Measurements from ENCODE around the gene OR51V1.

The OR51V1 gene

DNA sequence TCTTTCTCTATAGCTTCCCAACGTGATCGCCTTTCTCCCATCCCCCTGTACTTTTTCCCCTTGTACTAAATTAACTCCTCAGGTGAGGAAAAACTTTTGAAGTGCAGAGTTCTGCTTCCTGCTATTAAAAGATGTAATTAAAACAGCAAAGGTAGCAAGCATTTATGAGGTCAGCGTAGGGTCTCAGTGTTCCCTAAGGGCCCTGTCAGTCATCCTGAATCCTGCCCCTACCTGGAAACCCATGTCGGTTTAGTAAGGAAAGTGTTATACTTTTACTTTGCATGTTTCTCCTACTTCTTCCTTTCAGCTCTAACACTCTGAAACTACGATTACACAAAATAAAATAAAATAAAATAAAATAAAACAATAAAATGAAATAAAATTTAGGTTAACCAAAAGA is 27.6 kb upstream of the OR51V1 start:
- no peak for TF ChIP-seq CTCF (IDR thresholded peaks at IDR 0.05)

- no peak for TF ChIP-seq CTCF (IDR thresholded peaks at IDR 0.05)
Measured at GRCh38 chr11:5227681-5228080, 27.2 kb upstream of the OR51V1 start.

DNA sequence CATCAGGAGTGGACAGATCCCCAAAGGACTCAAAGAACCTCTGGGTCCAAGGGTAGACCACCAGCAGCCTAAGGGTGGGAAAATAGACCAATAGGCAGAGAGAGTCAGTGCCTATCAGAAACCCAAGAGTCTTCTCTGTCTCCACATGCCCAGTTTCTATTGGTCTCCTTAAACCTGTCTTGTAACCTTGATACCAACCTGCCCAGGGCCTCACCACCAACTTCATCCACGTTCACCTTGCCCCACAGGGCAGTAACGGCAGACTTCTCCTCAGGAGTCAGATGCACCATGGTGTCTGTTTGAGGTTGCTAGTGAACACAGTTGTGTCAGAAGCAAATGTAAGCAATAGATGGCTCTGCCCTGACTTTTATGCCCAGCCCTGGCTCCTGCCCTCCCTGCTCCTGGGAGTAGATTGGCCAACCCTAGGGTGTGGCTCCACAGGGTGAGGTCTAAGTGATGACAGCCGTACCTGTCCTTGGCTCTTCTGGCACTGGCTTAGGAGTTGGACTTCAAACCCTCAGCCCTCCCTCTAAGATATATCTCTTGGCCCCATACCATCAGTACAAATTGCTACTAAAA is 26.3 kb upstream of the OR51V1 start, which contains the start of gene HBB:
Gene HBB (minus strand): TSS at position 340 of the 579 bp plus-strand sequence. CDS start 50 bp downstream, at position 290.
- no peak for TF ChIP-seq CTCF (IDR thresholded peaks at IDR 0.05)

GRCh38 chr11:5225480-5225871 is 25.0 kb upstream of the OR51V1 start:
- TF ChIP-seq CTCF (IDR thresholded peaks at IDR 0.05), result no peak

- TF ChIP-seq CTCF (IDR thresholded peaks at IDR 0.05), result no peak
Measured at GRCh38 chr11:5224538-5225479, 24.3 kb upstream of the OR51V1 start.

DNA sequence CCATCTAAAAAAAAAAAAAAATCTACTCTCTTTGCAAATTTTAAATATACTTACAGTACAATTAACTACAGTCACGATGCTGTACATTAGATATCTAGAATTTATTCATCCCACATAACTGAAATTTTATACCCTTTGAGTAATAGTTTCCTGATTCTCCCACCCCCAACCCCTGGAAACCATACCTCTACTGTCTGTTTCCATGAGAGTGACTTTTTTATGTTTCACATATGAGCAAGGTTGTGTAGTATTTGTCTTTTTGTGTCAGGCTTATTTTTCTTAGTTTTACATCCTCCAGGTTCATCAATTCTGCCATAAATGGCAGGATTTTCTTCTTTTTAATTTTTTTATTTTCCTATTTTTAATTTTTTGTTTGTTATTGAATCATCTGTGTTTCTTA is 23.2 kb upstream of the OR51V1 start:
- no peak for TF ChIP-seq CTCF (IDR thresholded peaks at IDR 0.05)

- TF ChIP-seq CTCF (IDR thresholded peaks at IDR 0.05), result no peak
Measured at GRCh38 chr11:5223146-5223545, 22.7 kb upstream of the OR51V1 start.
